ENCODE results near the gene ATOH8. TPM values are rescaled to one million over a fixed set of nuclear protein-coding genes. Genes with fewer than 3 reads are reported as not detected.

ATOH8 gene
- total RNA-seq, 2 donors from 2014 or later = 78.4 to 207 TPM

DNA sequence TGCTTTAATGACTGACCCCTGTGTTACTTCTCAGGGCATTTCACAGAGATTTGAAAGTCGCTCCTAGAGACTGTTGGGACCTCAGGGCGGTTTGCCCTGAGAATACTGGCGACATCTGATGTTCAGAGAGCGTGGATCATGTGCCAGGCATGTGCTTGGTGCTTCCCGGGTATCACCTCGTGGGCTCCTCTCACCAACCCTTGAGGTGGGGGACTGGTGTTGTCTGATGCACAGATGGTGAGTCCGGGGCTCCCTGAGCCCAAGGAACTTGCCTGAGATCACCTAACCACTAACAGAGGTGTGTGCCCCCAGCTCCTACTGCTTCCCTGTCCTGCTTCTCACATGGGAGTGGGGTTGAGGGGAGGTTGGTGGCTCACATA is 16.2 kb downstream of the ATOH8 start:
- H3K27ac ChIP-seq = peak overlapping the region; percentile 77 to 78
- no peak for DNase-seq (ENCODE audit: low spot score)
- TF ChIP-seq, protein P1, sequence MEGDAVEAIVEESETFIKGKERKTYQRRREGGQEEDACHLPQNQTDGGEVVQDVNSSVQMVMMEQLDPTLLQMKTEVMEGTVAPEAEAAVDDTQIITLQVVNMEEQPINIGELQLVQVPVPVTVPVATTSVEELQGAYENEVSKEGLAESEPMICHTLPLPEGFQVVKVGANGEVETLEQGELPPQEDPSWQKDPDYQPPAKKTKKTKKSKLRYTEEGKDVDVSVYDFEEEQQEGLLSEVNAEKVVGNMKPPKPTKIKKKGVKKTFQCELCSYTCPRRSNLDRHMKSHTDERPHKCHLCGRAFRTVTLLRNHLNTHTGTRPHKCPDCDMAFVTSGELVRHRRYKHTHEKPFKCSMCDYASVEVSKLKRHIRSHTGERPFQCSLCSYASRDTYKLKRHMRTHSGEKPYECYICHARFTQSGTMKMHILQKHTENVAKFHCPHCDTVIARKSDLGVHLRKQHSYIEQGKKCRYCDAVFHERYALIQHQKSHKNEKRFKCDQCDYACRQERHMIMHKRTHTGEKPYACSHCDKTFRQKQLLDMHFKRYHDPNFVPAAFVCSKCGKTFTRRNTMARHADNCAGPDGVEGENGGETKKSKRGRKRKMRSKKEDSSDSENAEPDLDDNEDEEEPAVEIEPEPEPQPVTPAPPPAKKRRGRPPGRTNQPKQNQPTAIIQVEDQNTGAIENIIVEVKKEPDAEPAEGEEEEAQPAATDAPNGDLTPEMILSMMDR (IDR thresholded peaks at IDR 0.05) = no peak
- H3K9me3 ChIP-seq = no peaks in the 10 kb centered on the region
- H3K4me1 ChIP-seq (ENCODE audit: control insufficient read depth in 1 of 2, low read depth in 2 of 2) = peaks cover 68 to 88% of the 10 kb centered on the region in 2 donors
- H3K27me3 ChIP-seq (replicated peaks; ENCODE audit: insufficient read depth) = no peaks in the 10 kb centered on the region
- H3K36me3 ChIP-seq = peaks cover 25% of the 10 kb centered on the region
- no peak for ATAC-seq (ENCODE audit: insufficient number of reproducible peaks, low FRiP score, low read depth)
- H3K4me3 ChIP-seq = no peak overlapping the region

DNA sequence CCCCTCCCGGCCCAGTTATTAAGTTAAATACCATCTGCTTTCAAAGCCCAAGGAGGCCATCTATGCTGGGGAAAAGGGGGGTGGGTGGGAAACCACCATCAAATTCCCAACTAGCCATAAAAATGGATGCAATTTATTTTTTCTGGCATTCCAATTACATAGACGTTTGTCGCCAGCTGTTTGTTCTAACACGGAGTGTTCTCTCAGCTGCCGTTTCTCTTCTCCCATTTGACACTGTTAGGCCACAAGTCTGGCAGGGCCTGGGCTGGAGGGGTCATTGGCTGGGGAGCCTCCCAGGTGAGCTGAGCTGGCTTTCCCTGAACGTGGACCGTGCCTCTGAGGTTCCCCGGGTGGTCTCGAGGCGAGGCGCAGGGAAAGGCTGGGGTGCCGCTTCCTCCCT is 16.6 kb downstream of the ATOH8 start:
- peak overlapping the region; percentile 77 to 78 for H3K27ac ChIP-seq
- ATAC-seq (ENCODE audit: insufficient number of reproducible peaks, low FRiP score, low read depth) (no peak), DNase-seq (ENCODE audit: low spot score) (no peak)
- H3K36me3 ChIP-seq = peaks cover 22% of the 10 kb centered on the region
- TF ChIP-seq, protein P1 (IDR thresholded peaks at IDR 0.05) = no peak
- H3K27me3 ChIP-seq (replicated peaks; ENCODE audit: insufficient read depth) = no peaks in the 10 kb centered on the region
- H3K9me3 ChIP-seq = no peaks in the 10 kb centered on the region
- H3K4me3 ChIP-seq = no peak overlapping the region
- H3K4me1 ChIP-seq (ENCODE audit: control insufficient read depth in 1 of 2, low read depth in 2 of 2) = peaks cover 68 to 92% of the 10 kb centered on the region in 2 donors

DNA sequence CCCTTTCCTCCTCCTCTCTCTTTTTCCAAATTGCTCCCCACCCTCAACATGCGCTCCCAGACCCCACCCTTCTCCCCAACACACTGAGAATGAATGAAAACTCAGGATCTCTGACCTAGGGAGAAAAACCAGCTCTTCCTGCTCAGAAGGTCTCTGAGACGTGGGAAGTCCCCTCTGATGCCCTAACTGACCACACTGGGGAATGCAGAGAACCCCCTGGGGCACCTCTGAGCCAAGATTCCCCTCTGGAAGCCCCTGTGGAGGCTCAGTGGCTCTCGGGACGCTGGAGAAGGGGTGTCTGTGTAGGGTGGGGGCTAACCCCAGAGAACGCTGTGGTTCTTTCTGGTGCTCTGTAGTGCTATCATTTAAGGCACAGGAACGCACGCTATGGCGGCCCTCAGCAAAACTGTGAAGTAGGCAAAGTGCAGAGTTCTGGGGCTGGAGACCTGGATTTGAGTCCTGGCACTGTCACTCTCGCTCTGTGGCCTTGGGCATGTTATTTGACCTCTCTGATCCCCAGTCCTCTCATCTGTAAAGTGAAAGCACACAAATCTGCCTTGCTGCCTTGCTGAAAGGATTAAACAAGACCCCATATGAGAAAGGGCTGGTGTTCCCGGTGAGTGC is 17.1 kb downstream of the ATOH8 start:
- Histone ChIP-seq H3K27me3 (replicated peaks; ENCODE audit: insufficient read depth) (no peaks in the 10 kb centered on the region), H3K27ac (peak overlapping the region; percentile 77 to 78), H3K4me3 (no peak overlapping the region), H3K9me3 (no peaks in the 10 kb centered on the region), H3K4me1 (ENCODE audit: control insufficient read depth in 1 of 2, low read depth in 2 of 2) (peaks cover 68 to 95% of the 10 kb centered on the region in 2 donors), H3K36me3 (peaks cover 17% of the 10 kb centered on the region)
- ATAC-seq (ENCODE audit: insufficient number of reproducible peaks, low FRiP score, low read depth) = no peak
- DNase-seq (ENCODE audit: low spot score) = no peak
- TF ChIP-seq, protein P1 (IDR thresholded peaks at IDR 0.05) = no peak

DNA sequence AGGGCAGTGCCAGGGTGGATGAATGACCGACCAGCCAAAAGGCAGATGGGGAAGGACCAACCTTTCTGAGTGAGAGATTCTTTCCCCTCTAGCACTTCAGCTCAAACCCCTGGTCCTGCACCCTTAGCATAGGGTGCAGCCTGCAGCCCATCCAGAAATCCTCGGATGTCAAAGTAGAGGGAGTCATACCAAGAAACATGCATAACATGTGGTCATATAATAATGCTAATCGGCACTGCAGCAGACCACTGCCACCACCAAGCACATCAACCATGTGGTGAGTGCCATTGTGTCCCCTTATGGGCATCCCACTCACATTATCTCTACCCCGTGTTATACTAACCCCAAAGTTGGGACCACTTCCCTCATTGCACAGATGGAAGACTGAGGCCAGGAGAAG is 17.7 kb downstream of the ATOH8 start:
- Histone ChIP-seq H3K4me3 (peak overlapping the region; percentile 52), H3K27me3 (replicated peaks; ENCODE audit: insufficient read depth) (no peaks in the 10 kb centered on the region), H3K27ac (peak overlapping the region; percentile 77 to 78), H3K9me3 (no peaks in the 10 kb centered on the region), H3K36me3 (peaks cover 16% of the 10 kb centered on the region), H3K4me1 (ENCODE audit: control insufficient read depth in 1 of 2, low read depth in 2 of 2) (peaks cover 68 to 95% of the 10 kb centered on the region in 2 donors)
- ATAC-seq (ENCODE audit: insufficient number of reproducible peaks, low FRiP score, low read depth) = no peak
- TF ChIP-seq, protein P1 (IDR thresholded peaks at IDR 0.05) = no peak
- no peak for DNase-seq (ENCODE audit: low spot score)

DNA sequence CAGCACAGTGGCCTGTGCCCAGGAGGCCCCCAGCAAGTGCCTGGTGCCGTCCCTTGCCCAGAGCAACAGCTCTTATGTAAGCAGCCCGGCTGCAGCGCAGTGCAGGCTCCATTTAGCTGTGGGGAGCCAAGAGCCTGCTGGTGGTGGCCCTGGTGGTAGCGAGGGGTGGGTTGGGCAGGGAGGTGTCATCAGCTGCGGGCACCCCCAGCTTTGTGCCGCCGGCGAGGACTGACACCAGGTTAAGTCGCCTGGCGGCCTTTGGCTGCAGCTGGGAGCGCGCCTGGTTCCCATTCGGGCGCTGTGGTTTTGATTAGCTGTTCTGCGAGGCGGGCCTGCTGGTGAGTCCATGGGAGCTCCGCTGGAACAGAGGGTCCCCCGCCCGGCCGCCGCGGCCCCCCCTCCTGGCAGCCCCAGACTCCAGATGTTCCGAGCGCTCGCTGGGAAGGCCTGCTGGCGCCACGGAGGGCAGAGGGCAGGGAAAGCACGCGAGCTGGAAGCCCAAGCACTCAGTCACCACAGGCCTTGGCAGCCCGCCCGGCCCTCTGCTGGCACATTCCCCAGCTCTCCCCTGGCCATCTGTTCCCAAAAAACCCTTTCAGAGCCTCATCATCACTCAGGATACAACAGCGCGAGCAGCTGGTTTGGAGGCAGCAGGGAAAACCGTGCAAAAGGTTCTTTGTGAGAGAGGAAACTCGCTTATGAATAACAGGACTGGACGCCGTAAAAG is 18.4 kb downstream of the ATOH8 start:
- TF ChIP-seq, protein P1 (IDR thresholded peaks at IDR 0.05) = no peak
- Histone ChIP-seq H3K4me1 (ENCODE audit: control insufficient read depth in 1 of 2, low read depth in 2 of 2) (peaks cover 68 to 95% of the 10 kb centered on the region in 2 donors), H3K36me3 (peaks cover 13% of the 10 kb centered on the region), H3K4me3 (peak overlapping the region; percentile 64), H3K27me3 (replicated peaks; ENCODE audit: insufficient read depth) (no peaks in the 10 kb centered on the region), H3K9me3 (no peaks in the 10 kb centered on the region), H3K27ac (peak overlapping the region; percentile 86 to 93)
- ATAC-seq (ENCODE audit: insufficient number of reproducible peaks, low FRiP score, low read depth) = peak; percentile 94
- DNase-seq (ENCODE audit: low spot score) = peak; percentile 90
